Vagina (tissue), 2 donors: ENCODE results near the gene EXOC6. TPM values are rescaled to one million over a fixed set of nuclear protein-coding genes. Genes with fewer than 3 reads are reported as not detected.
"Not testable (repeated sequence)": the region's sequence is repeated elsewhere in the genome, so short reads cannot be mapped to it uniquely, and the experiment has no call there.

Experiments used
- DNase-seq, 2 donors: peaks; one replicate each; pipeline ENCODE4 v3.0.0-alpha.2; 2017; ENCODE audit errors: extremely low spot score in 2 of 2
- H3K27ac ChIP-seq: fragments of 200-600 bp; sonication (generic); one replicate; pipeline ENCODE4 v1.5.1; 2019
- H3K27me3 ChIP-seq: fragments of 200-600 bp; sonication (generic); one replicate; pipeline ENCODE4 v1.5.1; 2019
- H3K36me3 ChIP-seq, 2 donors: fragments of 200-600 bp; sonication (generic); one replicate each; pipeline ENCODE4 v1.5.1; 2017 to 2019
- H3K4me1 ChIP-seq: fragments of 200-600 bp; sonication (generic); one replicate; pipeline ENCODE4 v1.5.1; 2019
- H3K4me3 ChIP-seq, 2 donors: fragments of 200-600 bp; sonication (generic); 1 replicate in 1 of 2; 2 replicates in 1 of 2; pipeline ENCODE4 v1.5.1; 2016 to 2019
- H3K9me3 ChIP-seq: fragments of 200-600 bp; sonication (generic); one replicate; pipeline ENCODE4 v1.5.1; 2019
- POLR2A ChIP-seq, 2 donors: fragments of 450-650 bp; IDR thresholded peaks; one replicate each; pipeline ENCODE4 v1.6.1; 2017; ENCODE audit warnings: antibody characterized with exemption in 2 of 2, mild to moderate bottlenecking in 2 of 2, moderate library complexity in 2 of 2
- POLR2AphosphoS5 ChIP-seq, 2 donors: sonication (generic); formaldehyde crosslinking; IDR thresholded peaks; one replicate each; pipeline ENCODE4 v1.9.0; 2017; ENCODE audit warnings: antibody characterized with exemption in 2 of 2, mild to moderate bottlenecking in 2 of 2, low read depth in 1 of 2; ENCODE audit not compliant: insufficient read depth in 1 of 2
- intact Hi-C: fragments of 100-400 bp; cut with DNase I; formaldehyde crosslinking; loops from one replicate; pipeline ENCODE4 v1.15.1; 2023
- total RNA-seq: library from RNA; depleted of rRNA; stranded (reverse); fragments of >200 nt; gene quantifications from one replicate; pipeline ENCODE4 v1.2.3, GENCODE V29; 2016
- TF ChIP-seq, protein P1 (sequence below), 3 experiments: fragments of 450-650 bp in 2 of 3; fragments of 200-600 bp in 1 of 3; sonication (generic) in 1 of 3; IDR thresholded peaks; one replicate each; pipeline ENCODE4 v1.5.1; 2017 to 2019; ENCODE audit warnings: antibody characterized with exemption in 3 of 3, mild to moderate bottlenecking in 2 of 3, moderate library complexity in 2 of 3

The EXOC6 gene
- total RNA-seq, 1 donor from 2014 or later = 9.3 TPM

GRCh38 chr10:92970301-92971070, 122.2 kb downstream of the EXOC6 start:
- Histone ChIP-seq H3K27ac (no peak overlapping the region), H3K9me3 (no peaks in the 10 kb centered on the region), H3K4me3 (no peak overlapping the region), H3K4me1 (no peaks in the 10 kb centered on the region), H3K27me3 (no peaks in the 10 kb centered on the region), H3K36me3 (no peaks in the 10 kb centered on the region)
- intact Hi-C loops = no loop called here
- DNase-seq = no peak
- TF ChIP-seq, protein P1, sequence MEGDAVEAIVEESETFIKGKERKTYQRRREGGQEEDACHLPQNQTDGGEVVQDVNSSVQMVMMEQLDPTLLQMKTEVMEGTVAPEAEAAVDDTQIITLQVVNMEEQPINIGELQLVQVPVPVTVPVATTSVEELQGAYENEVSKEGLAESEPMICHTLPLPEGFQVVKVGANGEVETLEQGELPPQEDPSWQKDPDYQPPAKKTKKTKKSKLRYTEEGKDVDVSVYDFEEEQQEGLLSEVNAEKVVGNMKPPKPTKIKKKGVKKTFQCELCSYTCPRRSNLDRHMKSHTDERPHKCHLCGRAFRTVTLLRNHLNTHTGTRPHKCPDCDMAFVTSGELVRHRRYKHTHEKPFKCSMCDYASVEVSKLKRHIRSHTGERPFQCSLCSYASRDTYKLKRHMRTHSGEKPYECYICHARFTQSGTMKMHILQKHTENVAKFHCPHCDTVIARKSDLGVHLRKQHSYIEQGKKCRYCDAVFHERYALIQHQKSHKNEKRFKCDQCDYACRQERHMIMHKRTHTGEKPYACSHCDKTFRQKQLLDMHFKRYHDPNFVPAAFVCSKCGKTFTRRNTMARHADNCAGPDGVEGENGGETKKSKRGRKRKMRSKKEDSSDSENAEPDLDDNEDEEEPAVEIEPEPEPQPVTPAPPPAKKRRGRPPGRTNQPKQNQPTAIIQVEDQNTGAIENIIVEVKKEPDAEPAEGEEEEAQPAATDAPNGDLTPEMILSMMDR (IDR thresholded peaks at IDR 0.05) = no peak
- TF ChIP-seq POLR2A (IDR thresholded peaks at IDR 0.05) = no peak
- TF ChIP-seq POLR2AphosphoS5 (IDR thresholded peaks at IDR 0.05; ENCODE audit: insufficient read depth in 1 of 2, low read depth in 1 of 2) = no peak

DNA sequence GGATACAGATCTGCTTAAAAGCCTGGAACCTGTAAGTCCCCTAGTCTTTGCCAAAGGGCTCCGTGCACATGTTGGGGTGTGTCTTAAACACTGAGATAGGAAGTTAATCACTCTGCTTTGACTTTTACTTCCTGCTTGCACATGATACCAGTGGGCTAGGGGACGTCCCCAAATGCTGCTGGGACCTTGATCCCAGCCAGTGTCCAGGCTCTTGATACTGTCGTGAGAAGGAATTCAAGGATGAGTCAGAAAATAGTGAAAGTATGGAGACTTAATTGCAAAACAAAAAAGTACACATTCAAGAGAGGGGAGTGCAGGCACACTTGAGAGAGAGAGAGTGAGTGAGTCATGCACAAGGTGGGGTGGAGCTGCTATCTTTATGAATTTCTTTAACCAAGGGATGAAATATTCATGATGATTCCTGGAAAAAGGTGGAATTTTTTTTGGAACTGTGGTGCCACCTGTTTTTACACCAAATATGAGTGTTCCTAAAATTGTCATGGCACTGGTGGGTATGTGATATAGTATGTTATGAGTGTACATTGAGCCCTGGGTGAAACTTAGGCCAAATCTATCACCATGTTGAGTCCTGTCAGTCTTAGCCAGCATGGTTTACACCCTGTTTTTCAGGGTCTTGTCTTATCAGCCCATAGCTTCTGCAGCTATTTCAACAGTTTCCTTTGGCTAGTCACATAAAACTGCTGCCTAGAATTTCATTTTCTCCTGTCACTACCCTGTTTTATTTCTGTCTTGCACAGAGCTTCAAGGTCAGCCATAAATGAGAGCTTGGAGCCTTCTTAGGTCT, 123.9 kb downstream of the EXOC6 start:
- no peak for TF ChIP-seq POLR2A (IDR thresholded peaks at IDR 0.05)
- TF ChIP-seq POLR2AphosphoS5 (IDR thresholded peaks at IDR 0.05; ENCODE audit: insufficient read depth in 1 of 2, low read depth in 1 of 2) = no peak
- TF ChIP-seq, protein P1 (IDR thresholded peaks at IDR 0.05) = no peak

GRCh38 chr10:92972886-92973285, 124.6 kb downstream of the EXOC6 start:
- no peak for DNase-seq
- no peaks in the 10 kb centered on the region for H3K27me3 ChIP-seq
- H3K4me3 ChIP-seq = no peak overlapping the region
- no peak for TF ChIP-seq POLR2AphosphoS5 (IDR thresholded peaks at IDR 0.05; ENCODE audit: insufficient read depth in 1 of 2, low read depth in 1 of 2)
- TF ChIP-seq, protein P1 (IDR thresholded peaks at IDR 0.05) = no peak
- no peak for TF ChIP-seq POLR2A (IDR thresholded peaks at IDR 0.05)
- H3K27ac ChIP-seq = no peak overlapping the region
- H3K4me1 ChIP-seq = no peaks in the 10 kb centered on the region
- H3K9me3 ChIP-seq = no peaks in the 10 kb centered on the region
- intact Hi-C loops = no loop called here
- no peaks in the 10 kb centered on the region for H3K36me3 ChIP-seq

More for the DNA sequence above, 123.9 kb downstream of the EXOC6 start:
- intact Hi-C loops = no loop called here
- H3K4me1 ChIP-seq = no peaks in the 10 kb centered on the region
- H3K4me3 ChIP-seq = no peak overlapping the region
- no peaks in the 10 kb centered on the region for H3K36me3 ChIP-seq
- no peaks in the 10 kb centered on the region for H3K9me3 ChIP-seq
- no peak overlapping the region for H3K27ac ChIP-seq
- DNase-seq = no peak
- H3K27me3 ChIP-seq = no peaks in the 10 kb centered on the region

DNA sequence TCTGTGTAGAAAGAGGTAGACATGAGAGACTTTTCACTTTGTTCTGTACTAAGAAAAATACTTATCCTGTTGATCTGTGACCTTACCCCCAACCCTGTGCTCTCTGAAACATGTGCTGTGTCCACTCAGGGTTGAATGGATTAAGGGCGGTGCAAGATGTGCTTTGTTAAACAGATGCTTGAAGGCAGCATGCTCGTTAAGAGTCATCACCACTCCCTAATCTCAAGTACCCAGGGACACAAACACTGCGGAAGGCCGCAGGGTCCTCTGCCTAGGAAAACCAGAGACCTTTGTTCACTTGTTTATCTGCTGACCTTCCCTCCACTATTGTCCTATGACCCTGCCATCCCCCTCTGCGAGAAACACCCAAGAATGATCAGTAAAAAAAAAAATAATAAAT, 128.0 kb downstream of the EXOC6 start:
- H3K4me3 ChIP-seq, DNase-seq, intact Hi-C loops, H3K36me3 ChIP-seq, H3K27ac ChIP-seq, H3K27me3 ChIP-seq, H3K9me3 ChIP-seq, H3K4me1 ChIP-seq: not testable (repeated sequence)

GRCh38 chr10:92989250-92989649, 140.9 kb downstream of the EXOC6 start:
- no peaks in the 10 kb centered on the region for H3K9me3 ChIP-seq
- H3K27me3 ChIP-seq = no peaks in the 10 kb centered on the region
- TF ChIP-seq, protein P1 (IDR thresholded peaks at IDR 0.05) = no peak
- no peak for TF ChIP-seq POLR2AphosphoS5 (IDR thresholded peaks at IDR 0.05; ENCODE audit: insufficient read depth in 1 of 2, low read depth in 1 of 2)
- no peak for TF ChIP-seq POLR2A (IDR thresholded peaks at IDR 0.05)
- no peak overlapping the region for H3K4me3 ChIP-seq
- intact Hi-C loops = no loop called here
- H3K4me1 ChIP-seq = no peaks in the 10 kb centered on the region
- no peak for DNase-seq
- H3K27ac ChIP-seq = no peak overlapping the region
- no peaks in the 10 kb centered on the region for H3K36me3 ChIP-seq
